GM12878 (cell line): ENCODE measurements around the gene DNAH8. TPM values are rescaled to one million over a fixed set of nuclear protein-coding genes. Genes with fewer than 3 reads are reported as not detected.

Experiments
- RBBP5 ChIP-seq: fragments of 200-600 bp; sonication (generic); conservative IDR thresholded peaks from 2 replicates; pipeline ENCODE4 v1.6.1; 2016
- RCOR1 ChIP-seq: conservative IDR thresholded peaks from 2 replicates; pipeline ENCODE4 v1.6.1; 2012; ENCODE audit warnings: low read depth, low read length, improper control_type of control experiment
- SMC3 ChIP-seq: IDR thresholded peaks from 2 replicates; pipeline ENCODE4 v1.6.1; 2011; ENCODE audit warnings: low read length, improper control_type of control experiment, borderline replicate concordance
- polyA plus RNA-seq, 11 experiments: library from polyadenylated mRNA; depleted of rRNA in 4 of 11; unstranded in 6 of 11; stranded (reverse) in 5 of 11; fragments of >200 nt; fragmentation: Nextera tagmentation in 4 of 11; fragmentation: Illumina TruSeq in 1 of 11; extraction: Ambion mirVana in 4 of 11; extraction: Trizol in 1 of 11; gene quantifications; 1 replicate in 1 of 11; 2 replicates in 10 of 11; pipeline versions ENCODE4 v1.2.1 to v1.2.3, GENCODE V29; 2011 to 2016; ENCODE audit warnings: inconsistent platforms in 2 of 11, missing spikeins in 2 of 11, low read depth in 1 of 11
- small RNA-seq: library from RNA; depleted of rRNA; stranded (forward); fragments of <200 nt; gene quantifications from one replicate; pipeline ENCODE3, GENCODE V24; 2014
- total RNA-seq, 4 experiments: library from RNA; depleted of rRNA in 3 of 4; stranded (reverse); fragments of >200 nt in 3 of 4; fragmentation: Illumina TruSeq in 1 of 4; extraction: Trizol in 1 of 4; gene quantifications; 2 replicates each; pipeline versions ENCODE4 v1.2.1 to v1.2.3, GENCODE V29; 2013 to 2021
- TF ChIP-seq, protein P1 (sequence below): IDR thresholded peaks from 2 replicates; pipeline ENCODE4 v1.6.1; 2011; ENCODE audit warnings: mild to moderate bottlenecking, low read depth, low read length, moderate library complexity; ENCODE audit not compliant: insufficient replicate concordance
- TF ChIP-seq, protein P2 (sequence below): fragments of 450-650 bp; IDR thresholded peaks from 2 replicates; pipeline ENCODE4 v1.6.1; 2014; ENCODE audit warnings: mild to moderate bottlenecking

DNAH8 gene
- total and polyA plus RNA-seq, 10 of the 15 experiments (the other 5 are each of a cell fraction or from before 2014, with no cell fraction given) = 0.02 to 0.34 (median 0.10) TPM; not detected in 3

- TF ChIP-seq, protein P1, sequence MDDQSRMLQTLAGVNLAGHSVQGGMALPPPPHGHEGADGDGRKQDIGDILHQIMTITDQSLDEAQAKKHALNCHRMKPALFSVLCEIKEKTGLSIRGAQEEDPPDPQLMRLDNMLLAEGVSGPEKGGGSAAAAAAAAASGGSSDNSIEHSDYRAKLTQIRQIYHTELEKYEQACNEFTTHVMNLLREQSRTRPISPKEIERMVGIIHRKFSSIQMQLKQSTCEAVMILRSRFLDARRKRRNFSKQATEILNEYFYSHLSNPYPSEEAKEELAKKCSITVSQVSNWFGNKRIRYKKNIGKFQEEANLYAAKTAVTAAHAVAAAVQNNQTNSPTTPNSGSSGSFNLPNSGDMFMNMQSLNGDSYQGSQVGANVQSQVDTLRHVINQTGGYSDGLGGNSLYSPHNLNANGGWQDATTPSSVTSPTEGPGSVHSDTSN = no peak
- TF ChIP-seq, protein P2, sequence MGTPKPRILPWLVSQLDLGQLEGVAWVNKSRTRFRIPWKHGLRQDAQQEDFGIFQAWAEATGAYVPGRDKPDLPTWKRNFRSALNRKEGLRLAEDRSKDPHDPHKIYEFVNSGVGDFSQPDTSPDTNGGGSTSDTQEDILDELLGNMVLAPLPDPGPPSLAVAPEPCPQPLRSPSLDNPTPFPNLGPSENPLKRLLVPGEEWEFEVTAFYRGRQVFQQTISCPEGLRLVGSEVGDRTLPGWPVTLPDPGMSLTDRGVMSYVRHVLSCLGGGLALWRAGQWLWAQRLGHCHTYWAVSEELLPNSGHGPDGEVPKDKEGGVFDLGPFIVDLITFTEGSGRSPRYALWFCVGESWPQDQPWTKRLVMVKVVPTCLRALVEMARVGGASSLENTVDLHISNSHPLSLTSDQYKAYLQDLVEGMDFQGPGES = no peak
- TF ChIP-seq SMC3 (no peak), RBBP5 (no peak), RCOR1 (no peak)
Measured at GRCh38 chr6:39079197-39080125, 364.4 kb downstream of the DNAH8 start (continued).

Small RNA genes lying within 50 kb of the gene (small RNA-seq; reads per million reads assigned to genes)
- not detected for gene AL034345.1
- not detected for gene RF00393

Other genes with a start within 250 kb of the DNAH8 start
- gene BTBD9, start 75.4 kb upstream of the DNAH8 start, total RNA-seq (2014; rRNA removed) = 5.1 and 5.3 TPM in 2 replicates
- 4.7 and 5.0 TPM in 2 replicates for gene BTBD9, start 75.4 kb upstream of the DNAH8 start, total RNA-seq (2014; rRNA removed; fragmentation: Illumina TruSeq; extraction: Trizol)
- gene BTBD9, start 75.4 kb upstream of the DNAH8 start, total RNA-seq (2021) = 8.6 and 9.6 TPM in 2 replicates
- gene BTBD9, start 75.4 kb upstream of the DNAH8 start, polyA plus RNA-seq (2011; rRNA removed) = 4.5 and 4.6 TPM in 2 replicates
- 4.1 and 6.0 TPM in 2 replicates for gene BTBD9, start 75.4 kb upstream of the DNAH8 start, polyA plus RNA-seq (2014; fragmentation: Illumina TruSeq; extraction: Trizol)
- under 1 TPM; 0.22 to 0.55 TPM for gene BTBD9, start 75.4 kb upstream of the DNAH8 start, polyA plus RNA-seq (2014; fragmentation: Nextera tagmentation; extraction: Ambion mirVana)
- 3.4 and 3.7 TPM in 2 replicates for gene BTBD9, start 75.4 kb upstream of the DNAH8 start, polyA plus RNA-seq (2014; rRNA removed)
- 1 to 10 TPM; 6.9 to 7.5 TPM for gene BTBD9, start 75.4 kb upstream of the DNAH8 start, polyA plus RNA-seq (2016; fragmentation: Nextera tagmentation; extraction: Ambion mirVana)
- gene GLO1, start 12.2 kb upstream of the DNAH8 start, total RNA-seq (2014; rRNA removed) = 151 and 203 TPM in 2 replicates
- gene GLO1, start 12.2 kb upstream of the DNAH8 start, total RNA-seq (2014; rRNA removed; fragmentation: Illumina TruSeq; extraction: Trizol) = 166 and 174 TPM in 2 replicates
- 108 and 110 TPM in 2 replicates for gene GLO1, start 12.2 kb upstream of the DNAH8 start, total RNA-seq (2021)
- gene GLO1, start 12.2 kb upstream of the DNAH8 start, polyA plus RNA-seq (2011; rRNA removed) = 148 and 215 TPM in 2 replicates
- 190 and 242 TPM in 2 replicates for gene GLO1, start 12.2 kb upstream of the DNAH8 start, polyA plus RNA-seq (2014; fragmentation: Illumina TruSeq; extraction: Trizol)
- gene GLO1, start 12.2 kb upstream of the DNAH8 start, polyA plus RNA-seq (2014; fragmentation: Nextera tagmentation; extraction: Ambion mirVana) = 100 to 1,000 TPM; 105 to 133 TPM
- gene GLO1, start 12.2 kb upstream of the DNAH8 start, polyA plus RNA-seq (2014; rRNA removed) = 116 and 141 TPM in 2 replicates
- 100 to 1,000 TPM; 207 to 227 TPM for gene GLO1, start 12.2 kb upstream of the DNAH8 start, polyA plus RNA-seq (2016; fragmentation: Nextera tagmentation; extraction: Ambion mirVana)